ENCODE results near the gene PIK3R1.
"Not testable (repeated sequence)": the region's sequence is repeated elsewhere in the genome, so short reads cannot be mapped to it uniquely, and the experiment has no call there.

Gene PIK3R1

DNA sequence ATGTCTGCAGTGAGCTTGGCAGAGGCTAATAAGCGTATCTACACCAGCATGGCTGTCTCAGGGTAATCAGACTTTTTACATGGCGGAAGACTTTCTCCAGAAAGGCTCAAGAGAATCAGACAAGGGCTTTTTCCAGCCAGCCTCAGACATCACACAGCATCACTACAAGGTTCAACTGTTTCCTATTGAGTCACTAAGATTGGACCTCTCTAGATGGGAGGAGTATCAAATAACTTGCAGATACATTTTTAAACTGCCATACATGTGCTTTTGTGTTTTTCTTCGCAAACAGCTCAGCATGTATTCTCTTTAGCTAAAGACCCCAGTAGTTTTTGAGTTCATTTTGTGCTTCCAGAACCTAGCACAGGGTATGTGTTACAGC, 22.9 kb upstream of the PIK3R1 start:
- H3K27me3 ChIP-seq (ENCODE audit: control insufficient read depth in 1 of 2, insufficient read depth in 2 of 2, low read length in 2 of 2) = no peaks in the 10 kb centered on the region
- H3K9ac ChIP-seq (ENCODE audit: low read depth in 1 of 2, low read length in 2 of 2) = no peak overlapping the region
- no peak overlapping the region for H3K27ac ChIP-seq (ENCODE audit: low read depth, low read length)

DNA sequence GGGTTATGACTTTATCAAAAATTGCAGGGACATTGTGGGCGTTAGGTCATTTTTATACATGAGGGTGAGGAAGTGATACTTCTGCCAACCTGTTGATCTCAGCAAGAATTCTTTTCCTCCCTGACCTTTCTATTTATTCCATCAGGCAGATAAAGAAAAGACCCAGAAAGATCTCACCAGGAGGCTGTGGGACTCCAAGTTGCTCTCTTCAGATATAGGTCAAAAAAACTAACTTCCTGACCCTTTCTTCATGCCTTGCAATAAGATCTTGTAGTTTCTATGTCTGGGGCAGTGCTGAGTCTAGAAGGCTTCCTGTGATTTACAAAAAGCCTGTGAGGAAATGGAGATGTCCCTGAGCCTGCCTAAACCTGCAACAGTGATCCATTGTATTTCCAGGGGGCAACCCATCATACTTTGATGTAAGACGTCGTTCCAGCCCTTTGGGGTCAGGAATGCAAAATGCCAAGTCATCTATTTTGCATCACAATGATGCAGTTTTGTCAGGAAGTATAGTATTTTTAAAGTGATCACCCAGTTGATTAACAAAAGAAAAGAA, 22.0 kb upstream of the PIK3R1 start:
- Histone ChIP-seq H3K9ac (ENCODE audit: low read depth in 1 of 2, low read length in 2 of 2) (no peak overlapping the region), H3K36me3 (ENCODE audit: control insufficient read depth in 1 of 2, insufficient read depth in 2 of 2, low read length in 2 of 2) (no peaks in the 10 kb centered on the region), H3K27me3 (ENCODE audit: control insufficient read depth in 1 of 2, insufficient read depth in 2 of 2, low read length in 2 of 2) (no peaks in the 10 kb centered on the region), H3K27ac (ENCODE audit: low read depth, low read length) (no peak overlapping the region), H3K9me3 (ENCODE audit: control insufficient read depth in 1 of 2, low read length in 2 of 2) (no peaks in the 10 kb centered on the region), H3K4me1 (ENCODE audit: control insufficient read depth in 1 of 2, insufficient read depth in 2 of 2, low read length in 2 of 2) (peaks cover 0 to 6% of the 10 kb centered on the region in 2 donors), H3K4me3 (ENCODE audit: low read depth in 1 of 2, low read length in 2 of 2) (no peak overlapping the region)

More for the DNA sequence above, 22.9 kb upstream of the PIK3R1 start:
- no peaks in the 10 kb centered on the region for H3K9me3 ChIP-seq (ENCODE audit: control insufficient read depth in 1 of 2, low read length in 2 of 2)
- H3K36me3 ChIP-seq (ENCODE audit: control insufficient read depth in 1 of 2, insufficient read depth in 2 of 2, low read length in 2 of 2) = no peaks in the 10 kb centered on the region
- H3K4me1 ChIP-seq (ENCODE audit: control insufficient read depth in 1 of 2, insufficient read depth in 2 of 2, low read length in 2 of 2) = peaks cover 0 to 6% of the 10 kb centered on the region in 2 donors
- H3K4me3 ChIP-seq (ENCODE audit: low read depth in 1 of 2, low read length in 2 of 2) = no peak overlapping the region

DNA sequence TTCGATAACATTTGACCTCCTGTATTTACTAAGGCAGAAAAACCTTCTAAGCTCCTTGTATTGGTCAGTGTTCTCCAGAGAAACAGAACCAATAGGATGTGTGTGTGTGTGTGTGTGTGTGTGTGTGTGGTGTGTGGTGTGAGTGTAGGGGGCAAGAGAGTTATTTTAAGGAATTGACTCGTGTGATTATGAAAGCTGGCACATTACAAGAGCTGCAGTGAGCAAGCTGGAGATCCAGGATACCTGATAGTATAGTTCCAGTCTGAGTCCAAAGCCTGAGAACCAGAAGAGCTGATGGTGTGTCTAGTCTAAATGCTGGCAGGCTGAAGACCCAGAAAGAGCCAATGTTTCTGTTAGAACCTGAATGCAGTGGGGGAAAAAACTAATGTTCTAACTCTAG, 21.2 kb upstream of the PIK3R1 start:
- Histone ChIP-seq H3K4me1 (ENCODE audit: control insufficient read depth in 1 of 2, insufficient read depth in 2 of 2, low read length in 2 of 2) (peaks cover 0 to 6% of the 10 kb centered on the region in 2 donors), H3K27ac (ENCODE audit: low read depth, low read length) (no peak overlapping the region), H3K4me3 (ENCODE audit: low read depth in 1 of 2, low read length in 2 of 2) (no peak overlapping the region), H3K36me3 (ENCODE audit: control insufficient read depth in 1 of 2, insufficient read depth in 2 of 2, low read length in 2 of 2) (no peaks in the 10 kb centered on the region), H3K9ac (ENCODE audit: low read depth in 1 of 2, low read length in 2 of 2) (no peak overlapping the region), H3K9me3 (ENCODE audit: control insufficient read depth in 1 of 2, low read length in 2 of 2) (no peaks in the 10 kb centered on the region), H3K27me3 (ENCODE audit: control insufficient read depth in 1 of 2, insufficient read depth in 2 of 2, low read length in 2 of 2) (no peaks in the 10 kb centered on the region)

DNA sequence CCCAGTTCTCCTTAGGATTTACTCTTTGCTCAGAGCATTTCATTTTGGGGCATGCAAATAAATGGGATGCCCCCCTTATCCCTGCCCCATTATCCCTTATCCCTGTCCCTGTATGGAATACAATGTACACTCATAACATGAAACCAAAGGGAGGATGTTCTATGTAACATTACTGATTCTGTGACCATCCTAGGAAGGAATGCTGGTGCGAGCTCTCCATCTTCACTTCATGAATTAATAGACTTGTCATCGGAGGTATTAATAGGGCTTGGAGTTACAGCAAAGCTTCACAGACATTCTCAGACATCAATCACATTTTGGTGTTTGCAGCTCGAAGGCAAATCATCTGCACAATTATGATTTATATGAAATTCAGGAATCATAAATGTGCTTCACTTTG, 20.4 kb upstream of the PIK3R1 start:
- Histone ChIP-seq H3K4me1 (ENCODE audit: control insufficient read depth in 1 of 2, insufficient read depth in 2 of 2, low read length in 2 of 2) (peaks cover 0 to 6% of the 10 kb centered on the region in 2 donors), H3K9ac (ENCODE audit: low read depth in 1 of 2, low read length in 2 of 2) (no peak overlapping the region), H3K4me3 (ENCODE audit: low read depth in 1 of 2, low read length in 2 of 2) (no peak overlapping the region), H3K27me3 (ENCODE audit: control insufficient read depth in 1 of 2, insufficient read depth in 2 of 2, low read length in 2 of 2) (no peaks in the 10 kb centered on the region), H3K27ac (ENCODE audit: low read depth, low read length) (no peak overlapping the region), H3K9me3 (ENCODE audit: control insufficient read depth in 1 of 2, low read length in 2 of 2) (no peaks in the 10 kb centered on the region), H3K36me3 (ENCODE audit: control insufficient read depth in 1 of 2, insufficient read depth in 2 of 2, low read length in 2 of 2) (no peaks in the 10 kb centered on the region)

DNA sequence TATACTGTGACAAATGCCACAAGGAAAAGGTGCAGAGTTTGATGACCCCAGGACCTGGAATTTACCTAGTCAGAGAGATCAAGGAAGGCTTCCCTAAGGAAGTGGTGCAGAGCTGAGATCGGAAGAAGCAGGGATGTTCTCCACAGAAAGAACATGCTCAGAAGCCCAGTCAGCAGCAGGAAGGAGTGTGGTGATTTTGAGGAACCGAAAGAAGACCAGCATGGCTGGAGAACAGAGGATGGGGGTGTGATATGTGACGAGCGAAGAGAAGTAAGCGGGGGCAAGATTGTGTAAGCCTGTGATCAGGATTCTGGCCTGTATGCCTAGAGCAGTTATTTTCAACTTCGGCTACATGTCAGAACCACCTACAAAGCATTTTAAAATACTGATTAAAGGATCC, 18.7 kb upstream of the PIK3R1 start:
- Histone ChIP-seq H3K27ac (ENCODE audit: low read depth, low read length) (no peak overlapping the region), H3K9me3 (ENCODE audit: control insufficient read depth in 1 of 2, low read length in 2 of 2) (no peaks in the 10 kb centered on the region), H3K27me3 (ENCODE audit: control insufficient read depth in 1 of 2, insufficient read depth in 2 of 2, low read length in 2 of 2) (no peaks in the 10 kb centered on the region), H3K4me1 (ENCODE audit: control insufficient read depth in 1 of 2, insufficient read depth in 2 of 2, low read length in 2 of 2) (peaks cover 0 to 6% of the 10 kb centered on the region in 2 donors), H3K9ac (ENCODE audit: low read depth in 1 of 2, low read length in 2 of 2) (no peak overlapping the region), H3K4me3 (ENCODE audit: low read depth in 1 of 2, low read length in 2 of 2) (no peak overlapping the region), H3K36me3 (ENCODE audit: control insufficient read depth in 1 of 2, insufficient read depth in 2 of 2, low read length in 2 of 2) (no peaks in the 10 kb centered on the region)

DNA sequence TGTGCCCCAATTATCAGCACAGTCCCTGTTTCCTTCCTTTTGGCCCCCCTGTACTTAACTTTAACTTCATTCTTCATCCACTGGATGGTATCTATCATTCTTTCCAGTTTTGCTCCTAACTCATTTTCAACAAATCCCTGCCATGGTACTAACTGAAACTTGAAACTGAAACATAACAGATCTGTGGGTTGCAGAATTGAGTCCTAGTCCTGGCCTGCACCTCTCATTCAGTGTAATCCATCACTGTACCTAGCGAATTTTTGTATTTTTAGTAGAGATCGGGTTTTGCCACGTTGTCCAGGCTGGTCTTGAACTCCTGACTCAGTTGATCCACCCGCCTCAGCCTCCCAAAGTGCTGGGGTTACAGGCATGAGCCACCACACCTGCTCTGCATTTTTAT, 15.3 kb upstream of the PIK3R1 start:
- Histone ChIP-seq H3K9me3 (ENCODE audit: control insufficient read depth in 1 of 2, low read length in 2 of 2) (no peaks in the 10 kb centered on the region), H3K9ac (ENCODE audit: low read depth in 1 of 2, low read length in 2 of 2) (no peak overlapping the region), H3K27me3 (ENCODE audit: control insufficient read depth in 1 of 2, insufficient read depth in 2 of 2, low read length in 2 of 2) (no peaks in the 10 kb centered on the region), H3K27ac (ENCODE audit: low read depth, low read length) (no peak overlapping the region), H3K36me3 (ENCODE audit: control insufficient read depth in 1 of 2, insufficient read depth in 2 of 2, low read length in 2 of 2) (no peaks in the 10 kb centered on the region), H3K4me1 (ENCODE audit: control insufficient read depth in 1 of 2, insufficient read depth in 2 of 2, low read length in 2 of 2) (peaks cover 4 to 11% of the 10 kb centered on the region in 2 donors), H3K4me3 (ENCODE audit: low read depth in 1 of 2, low read length in 2 of 2) (no peak overlapping the region)

DNA sequence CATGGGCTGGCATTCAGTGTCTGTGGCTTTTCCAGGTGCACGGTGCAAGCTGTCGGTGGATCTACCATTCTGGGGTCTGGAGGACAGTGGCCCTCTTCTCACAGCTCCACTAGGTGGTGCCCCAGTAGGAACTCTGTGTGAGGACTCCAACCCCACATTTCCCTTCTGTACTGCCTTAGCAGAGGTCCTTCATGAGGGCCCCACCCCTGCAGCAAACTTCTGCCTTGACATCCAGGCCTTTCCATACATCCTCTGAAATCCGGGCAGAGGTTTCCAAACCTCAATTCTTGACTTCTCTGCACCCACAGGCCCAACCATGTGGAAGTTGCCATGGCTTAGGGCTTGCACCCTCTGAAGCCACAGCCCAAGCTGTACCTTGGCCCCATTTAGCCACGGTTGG, 4.9 kb upstream of the PIK3R1 start:
- H3K4me1 ChIP-seq (ENCODE audit: control insufficient read depth in 1 of 2, insufficient read depth in 2 of 2, low read length in 2 of 2); H3K27ac ChIP-seq (ENCODE audit: low read depth, low read length); H3K27me3 ChIP-seq (ENCODE audit: control insufficient read depth in 1 of 2, insufficient read depth in 2 of 2, low read length in 2 of 2); H3K36me3 ChIP-seq (ENCODE audit: control insufficient read depth in 1 of 2, insufficient read depth in 2 of 2, low read length in 2 of 2); H3K9ac ChIP-seq (ENCODE audit: low read depth in 1 of 2, low read length in 2 of 2); H3K4me3 ChIP-seq (ENCODE audit: low read depth in 1 of 2, low read length in 2 of 2): not testable (repeated sequence)
- peaks cover 10 to 13% of the 10 kb centered on the region in 2 donors for H3K9me3 ChIP-seq (ENCODE audit: control insufficient read depth in 1 of 2, low read length in 2 of 2)

DNA sequence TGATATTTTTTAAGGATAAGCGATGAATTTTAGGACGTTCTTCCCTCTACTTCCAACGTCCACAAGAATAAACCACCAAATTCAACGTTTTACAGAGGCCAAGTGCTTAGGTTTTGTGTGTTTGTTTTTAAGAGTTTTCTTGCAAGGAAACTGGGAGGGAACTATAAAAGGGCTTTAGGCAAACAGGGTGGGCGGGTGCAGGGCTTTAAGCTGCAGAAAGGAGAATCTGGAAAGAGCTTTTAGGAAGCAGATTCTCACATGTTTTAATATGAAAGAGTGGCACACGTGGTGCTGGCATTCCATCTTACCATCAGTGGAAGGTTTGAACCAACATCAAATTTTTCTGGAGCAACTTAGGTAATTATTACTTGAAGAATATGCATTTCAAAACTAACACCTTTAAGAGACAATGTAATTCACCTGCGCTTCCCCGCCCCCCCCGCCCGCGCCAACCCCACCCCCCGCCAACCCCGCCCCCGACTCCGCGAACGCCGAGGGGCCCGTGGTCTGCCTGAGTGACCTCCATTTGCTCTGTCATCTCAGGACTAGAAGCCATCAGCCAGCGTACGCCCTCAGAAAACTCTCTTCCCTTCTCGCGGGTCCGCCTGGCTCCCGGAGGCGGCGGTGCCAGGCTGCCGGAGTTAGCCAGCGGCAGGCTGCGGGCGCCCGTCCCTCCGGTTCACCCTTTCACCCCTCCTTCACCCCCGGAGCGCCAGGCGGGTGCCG, 911 bp upstream of the PIK3R1 start:
- H3K36me3 ChIP-seq (ENCODE audit: control insufficient read depth in 1 of 2, insufficient read depth in 2 of 2, low read length in 2 of 2) = no peaks in the 10 kb centered on the region
- H3K9ac ChIP-seq (ENCODE audit: low read depth in 1 of 2, low read length in 2 of 2) = peak overlapping the region; percentile 86 to 98
- H3K27ac ChIP-seq (ENCODE audit: low read depth, low read length) = peak overlapping the region; percentile 98
- peaks cover 10 to 13% of the 10 kb centered on the region in 2 donors for H3K9me3 ChIP-seq (ENCODE audit: control insufficient read depth in 1 of 2, low read length in 2 of 2)
- peaks cover 22 to 28% of the 10 kb centered on the region in 2 donors for H3K4me1 ChIP-seq (ENCODE audit: control insufficient read depth in 1 of 2, insufficient read depth in 2 of 2, low read length in 2 of 2)
- no peaks in the 10 kb centered on the region for H3K27me3 ChIP-seq (ENCODE audit: control insufficient read depth in 1 of 2, insufficient read depth in 2 of 2, low read length in 2 of 2)
- H3K4me3 ChIP-seq (ENCODE audit: low read depth in 1 of 2, low read length in 2 of 2) = peak overlapping the region; percentile 87 to 96

DNA sequence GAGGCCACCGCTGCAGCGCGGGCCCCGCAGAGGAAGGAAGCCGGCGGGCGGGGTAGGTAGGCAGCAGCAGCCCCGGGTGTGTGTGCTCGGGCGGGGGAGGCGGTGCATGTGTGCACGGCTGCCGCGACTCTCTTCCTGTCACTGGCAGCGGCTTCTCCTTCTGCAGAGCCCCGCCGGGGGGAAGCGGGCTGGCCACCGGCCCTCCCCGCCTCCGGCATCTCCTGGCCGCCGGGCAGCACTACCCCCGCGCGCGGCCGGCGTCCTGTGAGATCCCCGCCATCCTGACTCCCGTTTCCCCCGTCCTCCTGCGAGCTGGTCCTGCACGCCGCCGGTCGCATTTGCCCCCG, 315 bp downstream of the PIK3R1 start:
- Histone ChIP-seq H3K4me3 (ENCODE audit: low read depth in 1 of 2, low read length in 2 of 2) (peak overlapping the region; percentile 94 to 96), H3K4me1 (ENCODE audit: control insufficient read depth in 1 of 2, insufficient read depth in 2 of 2, low read length in 2 of 2) (peaks cover 22 to 36% of the 10 kb centered on the region in 2 donors), H3K36me3 (ENCODE audit: control insufficient read depth in 1 of 2, insufficient read depth in 2 of 2, low read length in 2 of 2) (no peaks in the 10 kb centered on the region), H3K27me3 (ENCODE audit: control insufficient read depth in 1 of 2, insufficient read depth in 2 of 2, low read length in 2 of 2) (no peaks in the 10 kb centered on the region), H3K9me3 (ENCODE audit: control insufficient read depth in 1 of 2, low read length in 2 of 2) (peaks cover 4 to 9% of the 10 kb centered on the region in 2 donors), H3K27ac (ENCODE audit: low read depth, low read length) (peak overlapping the region; percentile 84), H3K9ac (ENCODE audit: low read depth in 1 of 2, low read length in 2 of 2) (peak overlapping the region; percentile 77 to 78)

DNA sequence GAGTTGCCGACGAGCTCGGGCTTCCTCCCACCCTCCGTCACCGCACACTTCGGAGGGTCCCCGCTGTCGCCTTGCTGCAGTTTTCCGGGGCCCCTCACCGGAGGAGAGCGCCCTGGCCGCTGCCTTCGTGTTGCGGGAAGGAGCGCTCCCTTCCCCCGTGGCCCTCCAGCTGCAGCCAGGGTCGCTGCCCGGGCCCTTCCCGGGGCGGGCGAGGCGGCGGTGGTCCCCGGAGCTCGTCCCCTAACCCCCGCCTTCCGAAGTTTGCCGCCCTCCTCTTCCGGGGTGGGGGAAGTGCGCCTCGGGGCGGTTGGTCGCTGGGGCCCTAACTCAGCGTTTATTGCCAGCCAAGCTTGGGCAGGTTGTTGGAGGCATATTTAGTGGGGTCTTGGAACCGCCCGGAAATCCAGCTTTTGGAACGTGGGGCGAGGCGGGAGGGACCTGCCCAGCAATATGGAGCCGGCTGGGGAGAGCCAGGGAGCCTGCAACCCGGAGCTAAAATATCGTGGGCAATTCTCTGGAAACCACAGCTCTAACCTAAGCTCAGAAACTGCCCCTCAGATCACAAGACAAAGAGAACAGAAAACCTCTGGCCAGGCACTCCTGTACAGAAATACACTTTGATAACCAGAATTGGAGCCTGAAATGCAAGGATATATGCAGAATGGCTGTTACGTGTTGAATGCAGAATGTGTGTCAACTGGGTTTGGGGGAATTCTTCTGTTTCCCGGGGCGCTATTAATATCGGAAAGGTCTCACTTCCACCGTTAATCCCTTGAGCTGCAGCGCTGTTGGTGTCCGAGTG, 890 bp downstream of the PIK3R1 start:
- H3K27me3 ChIP-seq (ENCODE audit: control insufficient read depth in 1 of 2, insufficient read depth in 2 of 2, low read length in 2 of 2) = no peaks in the 10 kb centered on the region
- H3K4me3 ChIP-seq (ENCODE audit: low read depth in 1 of 2, low read length in 2 of 2) = peak overlapping the region; percentile 94 to 96
- peaks cover 4 to 7% of the 10 kb centered on the region in 2 donors for H3K9me3 ChIP-seq (ENCODE audit: control insufficient read depth in 1 of 2, low read length in 2 of 2)
- H3K27ac ChIP-seq (ENCODE audit: low read depth, low read length) = peak overlapping the region; percentile 84
- peaks cover 23 to 39% of the 10 kb centered on the region in 2 donors for H3K4me1 ChIP-seq (ENCODE audit: control insufficient read depth in 1 of 2, insufficient read depth in 2 of 2, low read length in 2 of 2)
- H3K9ac ChIP-seq (ENCODE audit: low read depth in 1 of 2, low read length in 2 of 2) = peak overlapping the region; percentile 77 to 78
- H3K36me3 ChIP-seq (ENCODE audit: control insufficient read depth in 1 of 2, insufficient read depth in 2 of 2, low read length in 2 of 2) = no peaks in the 10 kb centered on the region
